GM20431 (cell line): Measurements from ENCODE around the gene PRDM11.

Experiments
- in situ Hi-C: fragments of 300-500 bp; cut with MseI, MboI; formaldehyde crosslinking; loops from one replicate; pipeline ENCODE4 v1.15.0; 2020; ENCODE audit warnings: low sequenced_read_pairs; ENCODE audit not compliant: unreplicated experiment

The PRDM11 gene

DNA sequence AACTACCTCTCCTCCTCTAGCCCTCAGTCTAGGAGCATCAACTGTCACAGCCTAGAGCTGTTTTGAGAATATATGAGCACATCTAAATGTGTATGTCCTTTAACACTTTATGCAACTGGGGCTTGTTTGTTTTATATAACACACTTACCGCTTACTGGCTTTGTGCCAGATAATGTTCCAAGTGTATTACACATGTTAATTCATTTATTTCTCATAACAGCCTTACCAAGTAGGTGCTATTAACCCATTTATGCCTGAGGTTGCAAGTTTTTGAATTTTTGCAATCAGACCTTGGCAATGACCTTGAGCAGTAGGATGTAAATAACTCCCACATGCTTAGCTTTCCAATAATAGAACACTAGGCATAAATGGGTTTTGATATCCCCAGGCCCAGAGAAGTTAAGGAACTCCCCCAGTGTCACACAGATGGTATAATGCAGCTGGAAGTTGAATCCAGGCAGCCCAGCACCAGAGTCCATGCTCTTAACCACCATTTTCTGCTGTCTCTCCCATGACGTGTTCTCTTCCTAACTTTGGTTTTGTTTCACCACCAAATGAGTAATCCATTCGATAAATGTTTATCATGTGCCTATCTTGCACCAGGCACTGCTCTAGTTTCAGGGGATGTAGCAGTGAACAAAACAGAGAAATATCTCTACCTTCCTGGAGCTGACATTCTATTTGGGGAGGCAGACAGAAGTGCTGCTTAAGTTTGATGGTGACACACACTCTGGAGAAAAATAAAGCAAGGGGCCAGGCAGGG is 23.1 kb downstream of the PRDM11 start:
- in situ Hi-C loops: no loop called here

DNA sequence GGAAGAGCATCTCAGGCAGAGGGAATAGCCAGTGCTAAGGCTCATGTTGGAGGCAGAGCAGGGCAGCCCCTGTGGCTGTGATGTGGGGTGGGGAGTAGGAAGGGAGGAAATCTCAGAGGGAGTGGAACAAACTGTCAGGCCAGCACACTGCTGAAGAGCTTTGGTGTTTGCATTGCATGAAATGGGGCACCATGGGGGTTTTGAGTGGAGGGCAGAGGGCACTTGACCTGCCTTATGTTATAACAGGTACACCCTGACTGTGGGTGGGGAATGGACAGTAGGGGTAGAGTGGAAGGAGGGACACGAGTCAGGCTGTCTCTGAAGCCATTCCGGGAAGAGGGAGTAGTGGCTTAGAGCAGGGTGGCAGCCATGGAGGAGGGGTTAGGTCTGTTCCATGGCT is 24.0 kb downstream of the PRDM11 start:
- in situ Hi-C loops: no loop called here

DNA sequence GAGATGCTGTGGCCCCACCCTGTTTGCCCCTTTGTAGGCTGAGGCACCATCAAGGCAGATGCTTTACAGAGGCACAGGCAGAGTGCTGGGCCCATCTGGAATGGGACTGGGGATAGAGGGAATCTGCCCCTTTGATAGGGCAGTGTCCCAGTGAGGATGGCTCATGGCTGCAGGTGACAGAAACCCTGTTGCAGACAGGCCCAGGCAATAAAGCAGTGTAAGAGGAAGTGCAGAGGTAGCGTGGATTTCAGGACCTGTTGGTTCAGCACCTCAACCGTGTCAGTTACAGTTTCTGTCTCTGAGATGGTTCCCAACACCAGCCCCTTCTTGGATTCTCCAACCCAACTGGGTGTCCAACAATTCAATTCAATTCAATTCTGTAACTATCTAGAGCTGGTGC is 25.1 kb downstream of the PRDM11 start:
- in situ Hi-C loops: no loop called here

DNA sequence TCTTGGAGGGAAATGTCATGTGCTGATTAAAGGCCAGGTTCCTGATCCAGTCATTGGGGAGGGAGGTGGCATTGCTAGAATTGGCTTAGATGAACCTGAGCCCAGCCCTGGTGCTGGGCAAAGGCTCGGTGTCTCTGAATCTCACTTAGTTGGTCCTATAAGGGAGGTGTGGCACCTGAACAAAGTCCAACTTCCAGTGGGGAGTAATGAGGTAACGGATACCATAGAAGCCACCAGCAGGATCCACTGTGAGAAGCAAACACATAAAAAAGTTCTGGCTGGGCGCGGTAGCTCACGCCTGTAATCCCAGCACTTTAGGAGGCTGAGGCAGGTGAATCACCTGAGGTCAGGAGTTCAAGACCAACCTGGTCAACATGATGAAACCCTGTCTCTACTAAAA is 26.6 kb downstream of the PRDM11 start:
- in situ Hi-C loops: no loop called here

DNA sequence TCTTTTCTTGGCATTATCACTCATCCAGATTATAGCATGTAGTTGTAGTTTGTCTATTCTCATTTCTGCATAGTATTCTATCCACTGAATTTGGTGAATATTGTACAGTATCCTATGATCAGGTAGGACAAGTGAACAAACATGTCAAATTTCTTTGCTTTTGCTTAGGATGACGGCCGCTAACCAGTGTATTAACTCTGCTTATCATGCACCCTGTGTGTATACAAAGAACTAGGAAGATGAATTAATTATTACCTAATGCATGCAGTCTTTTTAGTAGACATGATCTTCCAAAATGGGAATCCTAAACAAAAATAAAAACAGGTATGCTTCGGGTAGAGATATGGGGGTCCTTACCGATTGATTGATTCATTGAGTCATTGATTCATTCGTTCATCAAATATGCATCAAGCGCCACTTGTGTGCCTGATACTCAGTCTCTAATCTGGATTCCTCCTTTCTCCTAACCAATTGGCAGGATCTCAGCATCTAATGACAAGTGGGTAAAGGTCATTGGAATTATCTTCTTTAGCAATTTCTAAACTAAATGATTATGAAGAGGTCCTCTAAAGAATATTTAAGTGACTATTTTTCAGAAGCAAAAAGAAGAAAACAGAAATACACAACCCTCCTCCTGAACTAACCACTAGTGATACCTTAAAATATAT is 27.9 kb downstream of the PRDM11 start:
- in situ Hi-C loops: no loop called here

DNA sequence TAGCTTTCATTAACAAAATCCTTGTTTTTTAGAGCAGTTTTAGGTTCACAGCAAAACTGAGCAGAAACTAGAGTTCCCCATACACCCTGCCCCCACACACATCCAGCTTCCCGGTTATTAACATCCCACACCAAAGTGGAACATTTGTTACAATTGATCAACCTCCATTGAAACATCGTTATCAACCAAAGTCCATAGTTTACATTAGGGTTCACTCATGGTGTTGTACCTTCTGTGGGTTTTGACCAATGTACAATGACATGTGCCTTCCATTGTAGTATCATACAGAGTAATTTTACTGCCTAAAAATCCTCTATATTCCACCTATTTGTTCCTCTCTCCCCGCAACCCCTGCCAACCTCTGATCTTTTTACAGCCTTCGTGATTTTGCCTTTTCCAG is 28.5 kb downstream of the PRDM11 start:
- in situ Hi-C loops: no loop called here

DNA sequence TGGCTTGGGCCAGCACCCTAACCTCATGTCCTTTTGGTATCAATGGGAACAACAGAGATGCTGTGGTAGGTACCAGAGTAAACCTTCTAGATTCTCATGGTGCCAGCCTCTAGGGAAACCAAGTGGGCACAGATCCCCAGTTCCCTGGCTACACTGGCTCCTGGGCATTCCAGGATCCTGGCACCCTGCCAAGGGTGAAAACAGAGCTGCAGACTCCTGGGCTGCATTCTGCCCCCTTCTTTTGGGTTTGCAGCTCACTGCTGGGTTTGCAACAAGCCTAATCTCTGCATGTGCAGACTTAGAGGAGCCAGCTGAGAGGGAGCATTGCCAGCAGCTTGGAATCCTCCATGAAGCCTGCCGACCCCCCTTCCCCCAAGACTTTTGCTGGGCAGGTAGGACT is 30.6 kb downstream of the PRDM11 start:
- in situ Hi-C loops: no loop called here

DNA sequence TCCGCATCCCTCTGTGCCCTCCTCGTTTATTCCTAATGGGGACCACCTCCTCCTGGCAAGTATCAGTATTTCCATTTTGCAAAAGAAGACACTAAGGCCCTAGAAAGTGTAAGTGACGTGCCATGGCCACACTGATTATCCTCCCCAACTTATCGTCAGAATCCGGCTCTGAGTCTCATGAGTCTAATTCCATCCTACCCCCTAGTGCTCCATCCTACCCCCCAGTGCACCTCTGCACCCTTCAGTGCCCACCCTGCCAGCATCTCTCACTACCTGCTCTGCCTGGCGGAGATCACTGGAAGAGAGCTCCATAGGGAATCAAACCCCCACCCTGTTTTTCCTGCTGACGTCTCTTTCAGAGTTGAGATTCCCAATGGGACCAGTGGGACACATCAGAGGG is 31.8 kb downstream of the PRDM11 start:
- in situ Hi-C loops: no loop called here

DNA sequence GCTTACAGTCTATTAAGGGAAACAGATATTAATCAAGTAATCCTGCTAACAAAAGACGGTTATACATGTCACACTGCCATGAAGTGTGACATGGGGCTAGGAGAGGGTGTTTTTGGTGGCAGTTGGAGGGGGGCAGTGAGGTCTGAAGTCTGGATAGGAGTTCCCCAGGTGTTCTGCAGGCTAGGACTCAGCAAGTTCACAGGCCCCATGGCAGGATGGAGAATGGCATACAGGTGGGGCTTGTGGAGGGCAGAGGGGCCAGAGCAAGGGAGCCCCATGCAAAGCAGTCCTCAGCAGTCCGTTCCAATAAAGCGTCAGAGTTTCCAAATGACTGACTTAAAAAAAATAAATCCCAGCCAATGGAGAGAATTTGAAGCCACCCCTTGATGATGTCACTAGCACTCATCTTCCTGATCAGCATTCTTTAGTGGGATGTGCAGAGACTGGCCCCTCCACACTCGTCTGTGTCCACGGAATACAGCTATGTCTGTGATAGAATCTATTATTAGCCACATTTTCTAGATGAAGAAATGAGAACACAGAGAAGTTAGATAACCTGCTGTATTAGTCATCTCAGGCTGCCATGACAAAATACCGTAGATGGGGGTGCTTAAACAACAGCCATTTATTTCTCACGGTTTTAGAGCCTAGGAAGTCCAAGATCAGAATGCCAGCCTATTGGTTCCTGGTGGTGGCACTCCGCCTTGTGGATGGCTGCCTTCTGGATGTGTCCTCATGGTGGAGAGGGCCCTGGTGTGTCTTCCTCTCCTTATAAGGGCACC is 32.6 kb downstream of the PRDM11 start:
- in situ Hi-C loops: no loop called here

DNA sequence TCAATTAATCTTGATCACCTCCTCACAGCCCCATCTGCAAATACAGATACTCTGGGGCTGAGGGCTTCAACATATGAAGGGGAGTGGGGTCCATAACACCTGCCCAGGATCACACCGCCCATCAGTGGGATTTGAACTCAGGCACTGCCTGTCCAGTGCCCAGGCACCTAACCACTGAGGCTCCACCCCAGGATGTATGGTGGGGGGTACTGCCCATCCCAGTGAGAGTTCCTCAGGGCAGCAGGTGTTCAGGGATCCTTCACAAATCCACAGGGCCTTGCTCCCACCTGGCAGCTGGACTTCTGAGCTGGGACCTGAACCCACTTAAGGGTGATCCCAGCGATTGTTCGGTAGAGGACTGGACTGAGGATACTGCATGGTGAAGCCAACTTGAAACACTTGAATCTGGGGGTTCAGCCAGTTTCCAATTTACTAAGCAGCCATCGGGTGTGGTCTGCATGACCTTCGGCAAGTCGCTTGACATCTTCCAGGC is 33.3 kb downstream of the PRDM11 start:
- in situ Hi-C loops: no loop called here

DNA sequence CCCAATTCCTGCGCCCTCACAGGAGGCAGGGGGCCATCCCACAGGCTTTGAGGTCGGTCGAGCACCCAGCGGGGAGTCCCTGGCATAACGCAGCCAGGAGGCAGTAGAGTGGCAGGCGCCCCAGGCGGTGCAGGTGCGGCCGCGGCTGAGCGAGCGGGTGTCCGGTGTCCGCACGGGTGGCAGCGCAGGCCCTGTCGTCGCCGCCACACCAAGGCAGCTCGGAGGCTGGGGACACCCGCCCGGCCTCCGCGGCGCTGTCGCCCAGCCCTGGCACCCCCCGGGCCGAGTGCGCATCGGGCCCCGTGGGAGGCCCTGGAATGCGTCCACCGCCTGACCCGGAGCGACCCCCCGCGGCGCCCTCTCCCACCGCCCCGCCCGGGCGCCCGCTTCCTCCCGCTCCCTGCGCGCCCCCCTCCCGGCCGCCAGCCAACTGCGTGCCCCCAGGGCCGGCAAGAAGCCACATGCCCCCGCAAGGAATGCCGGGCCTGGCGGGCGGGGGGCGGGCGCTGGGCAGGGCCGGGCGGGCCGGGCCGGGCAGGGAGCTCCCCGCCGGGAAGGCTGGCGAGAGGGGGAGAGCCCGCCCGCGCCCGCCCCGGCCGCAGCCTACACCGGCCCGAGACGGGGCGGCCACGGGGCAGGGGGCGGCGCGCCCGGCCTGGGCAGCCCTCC is 33.9 kb downstream of the PRDM11 start:
- in situ Hi-C loops: no loop called here

DNA sequence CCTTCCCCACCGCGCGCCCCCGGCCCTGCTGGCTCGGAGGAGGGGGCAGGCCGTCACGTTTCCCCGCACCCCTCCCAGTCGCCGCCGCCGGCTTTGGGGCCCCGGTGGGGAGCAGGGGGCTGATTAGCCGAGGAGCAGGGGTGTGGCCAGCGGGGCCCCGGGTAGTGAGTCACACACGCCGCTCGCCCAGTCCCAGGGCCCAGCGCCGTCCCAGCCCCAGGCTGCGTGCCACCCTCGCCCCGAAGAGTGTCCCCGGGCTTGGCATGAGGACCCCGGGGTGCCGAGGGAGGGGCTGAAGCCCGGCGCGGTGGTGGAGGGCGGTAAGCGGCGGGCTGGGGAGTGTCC is 34.4 kb downstream of the PRDM11 start:
- in situ Hi-C loops: no loop called here

DNA sequence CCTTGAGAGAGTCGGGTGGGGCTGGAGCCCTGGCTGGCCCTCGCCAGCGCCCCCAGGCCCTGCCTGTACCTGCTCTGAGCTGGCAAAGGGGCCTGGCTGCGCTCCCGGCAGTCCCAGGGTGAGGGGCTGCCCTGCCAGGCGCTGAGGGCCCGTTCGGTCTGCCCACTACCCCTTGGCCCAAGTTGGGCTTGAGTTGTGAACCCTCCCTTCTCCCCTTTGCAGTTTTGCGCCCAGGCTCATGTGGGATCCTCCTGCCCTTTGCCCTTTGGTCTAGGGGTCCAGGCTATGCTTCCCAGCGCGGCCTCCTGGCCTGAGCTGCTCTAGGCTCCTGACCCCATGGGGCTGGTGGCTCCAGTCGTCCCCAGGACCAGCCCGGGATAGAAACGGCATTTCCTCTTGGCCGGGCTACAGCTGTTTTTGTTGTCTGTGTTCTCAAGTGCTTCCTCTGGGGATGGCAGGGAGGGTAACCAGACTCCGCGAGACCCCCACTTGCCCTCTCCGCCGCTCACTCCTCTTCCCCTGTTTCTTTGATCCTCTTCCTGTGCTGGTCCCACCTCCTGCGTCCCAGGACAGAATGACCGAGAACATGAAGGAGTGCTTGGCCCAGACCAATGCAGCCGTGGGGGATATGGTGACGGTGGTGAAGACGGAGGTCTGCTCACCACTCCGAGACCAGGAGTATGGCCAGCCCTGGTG is 34.9 kb downstream of the PRDM11 start:
- in situ Hi-C loops: no loop called here

DNA sequence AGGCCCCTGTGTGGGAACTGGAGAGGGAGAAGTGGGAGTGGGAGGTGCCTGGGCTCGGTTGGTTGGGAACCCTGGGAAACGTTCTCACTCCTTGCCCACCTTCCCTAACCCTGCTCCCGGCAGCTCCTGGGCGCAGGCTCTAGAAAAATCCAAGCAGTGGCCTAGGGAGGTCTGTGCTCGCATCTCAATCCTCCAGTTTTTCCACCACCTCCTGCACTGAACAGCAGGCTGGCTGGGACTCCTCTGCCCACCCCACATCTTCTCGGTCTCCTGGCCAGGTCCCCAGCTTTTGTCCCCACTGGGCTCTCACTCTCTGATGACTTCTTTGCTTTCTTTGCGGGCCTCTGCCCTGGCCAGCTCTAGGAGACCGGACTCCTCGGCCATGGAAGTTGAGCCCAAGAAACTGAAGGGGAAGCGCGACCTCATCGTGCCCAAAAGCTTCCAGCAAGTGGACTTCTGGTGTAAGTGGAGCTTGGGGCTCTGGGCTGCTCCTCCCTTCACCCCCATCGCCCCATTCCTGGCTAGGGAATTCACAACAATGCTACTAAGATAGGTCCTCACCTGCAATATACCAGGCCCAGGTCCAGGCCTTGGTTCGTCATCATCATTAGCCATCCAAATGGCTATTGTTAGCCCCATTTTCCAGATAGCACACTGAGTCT is 35.6 kb downstream of the PRDM11 start:
- in situ Hi-C loops: no loop called here

DNA sequence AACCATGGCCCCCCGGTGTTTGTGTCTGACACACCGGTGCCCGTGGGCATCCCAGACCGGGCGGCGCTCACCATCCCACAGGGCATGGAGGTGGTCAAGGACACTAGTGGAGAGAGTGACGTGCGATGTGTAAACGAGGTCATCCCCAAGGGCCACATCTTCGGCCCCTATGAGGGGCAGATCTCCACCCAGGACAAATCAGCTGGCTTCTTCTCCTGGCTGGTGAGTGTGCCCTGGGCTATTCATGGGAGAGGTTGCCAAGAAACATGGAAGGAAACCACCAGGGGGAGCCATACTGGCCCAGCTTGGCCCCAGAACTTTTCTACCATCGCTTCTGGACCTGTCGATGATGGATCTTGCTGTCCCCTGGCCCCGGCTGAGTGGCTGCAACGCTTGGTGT is 36.5 kb downstream of the PRDM11 start:
- in situ Hi-C loops: no loop called here

DNA sequence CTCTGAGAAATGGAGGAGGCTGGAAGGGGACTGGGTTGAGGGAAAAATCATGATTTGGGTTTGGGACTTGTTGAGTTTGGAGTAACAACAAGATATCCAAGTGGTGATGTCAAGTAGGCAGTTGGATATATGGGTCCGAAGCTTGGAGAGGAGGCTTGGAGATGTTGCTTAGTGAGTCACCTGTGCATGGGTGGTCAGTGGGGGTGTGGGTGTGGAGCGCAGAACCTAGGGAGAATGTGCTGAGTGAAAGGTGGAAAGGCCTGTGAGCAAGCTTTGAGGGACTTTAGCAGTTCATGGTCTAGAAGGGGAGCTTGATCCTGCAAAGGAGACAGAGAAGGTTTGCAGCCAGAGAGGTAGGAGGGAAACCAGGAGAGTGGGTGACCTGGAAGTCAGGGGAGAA is 38.2 kb downstream of the PRDM11 start:
- in situ Hi-C loops: no loop called here

DNA sequence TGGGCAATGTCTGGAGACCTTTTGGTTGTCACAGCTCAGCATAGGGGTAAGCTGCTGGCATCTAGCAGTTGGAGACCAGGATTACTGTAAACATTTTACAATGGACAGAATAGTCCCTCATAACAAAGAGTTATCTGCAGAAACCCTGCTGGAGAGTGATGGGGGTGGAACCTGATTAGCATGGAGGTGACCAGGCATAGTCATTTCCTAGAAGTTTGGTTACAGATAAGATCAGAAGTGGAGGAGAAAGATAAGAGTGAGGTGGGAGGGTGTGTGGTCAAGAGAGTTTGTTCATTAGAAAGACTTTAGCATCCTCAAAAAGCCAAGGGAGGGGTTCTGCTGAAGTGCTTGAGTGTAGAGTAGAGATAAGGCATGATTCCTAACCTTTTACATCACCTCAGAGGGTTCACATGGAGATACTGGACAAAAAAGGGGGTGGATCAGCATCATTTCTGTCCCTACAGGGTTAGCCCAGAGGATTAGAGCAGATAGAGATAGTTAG is 38.8 kb downstream of the PRDM11 start:
- in situ Hi-C loops: no loop called here

DNA sequence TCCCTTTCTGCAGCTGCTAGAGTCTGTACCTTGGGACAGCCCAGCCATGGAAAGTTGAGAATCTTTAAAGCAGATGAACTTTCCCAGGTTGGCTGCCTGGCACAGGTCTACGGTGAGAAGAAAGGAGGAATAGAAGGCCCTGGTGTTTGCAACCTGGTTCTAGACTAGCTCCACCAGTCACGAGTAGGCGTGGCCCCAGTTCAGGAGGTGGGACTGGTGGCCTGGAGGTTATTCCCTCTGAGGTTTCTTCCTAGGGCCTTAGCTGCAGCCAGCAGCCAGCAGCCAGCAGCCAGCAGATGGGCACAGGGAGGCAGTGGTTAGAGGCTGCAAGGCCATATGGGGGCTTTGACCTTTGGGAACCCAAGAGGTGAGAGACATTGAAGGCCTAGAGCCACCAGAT is 40.9 kb downstream of the PRDM11 start:
- in situ Hi-C loops: no loop called here

DNA sequence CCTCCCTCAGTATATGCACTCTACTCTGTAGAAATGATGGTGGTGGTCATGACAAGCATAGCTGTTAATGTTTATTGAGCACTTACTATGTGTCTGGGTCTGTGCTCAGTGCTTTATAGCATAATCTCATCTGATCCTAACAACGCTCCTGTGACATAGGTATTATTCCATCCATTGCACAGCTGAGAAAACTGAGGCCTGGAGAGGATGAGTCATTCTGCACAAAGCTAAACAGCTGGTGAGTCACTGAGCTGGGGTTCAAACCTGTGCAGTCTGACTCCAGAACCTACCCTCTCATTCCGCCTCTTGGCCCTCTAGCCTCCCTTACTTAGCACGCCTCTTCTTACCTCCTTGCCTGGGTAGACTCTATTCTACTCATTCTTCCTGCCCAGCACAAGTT is 41.7 kb downstream of the PRDM11 start:
- in situ Hi-C loops: no loop called here
